Mononuclear cell (primary cell): ENCODE results near the gene ZIM2. TPM values are rescaled to one million over a fixed set of nuclear protein-coding genes. Genes with fewer than 3 reads are reported as not detected.
"Not testable (repeated sequence)": the region's sequence is repeated elsewhere in the genome, so short reads cannot be mapped to it uniquely, and the experiment has no call there.

Source experiments
- H3K27me3 ChIP-seq: 2 replicates; pipeline ENCODE4 v1.6.0; 2011; ENCODE audit warnings: low read length, control low read depth; ENCODE audit not compliant: insufficient read depth
- H3K4me1 ChIP-seq: 2 replicates; pipeline ENCODE4 v1.5.1; 2011; ENCODE audit warnings: mild to moderate bottlenecking, low read length, control low read depth; ENCODE audit not compliant: insufficient read depth
- H3K4me3 ChIP-seq: 2 replicates; pipeline ENCODE4 v1.5.1; 2011; ENCODE audit warnings: mild to moderate bottlenecking, low read length, moderate library complexity
- H3K9me3 ChIP-seq: 2 replicates; pipeline ENCODE4 v1.5.1; 2011; ENCODE audit warnings: low read depth, mild to moderate bottlenecking, control low read depth, low read length
- total RNA-seq: library from RNA; depleted of rRNA; stranded (reverse); fragments of >200 nt; gene quantifications from one replicate; pipeline ENCODE4 v1.2.3, GENCODE V29; 2012

Gene ZIM2
- total RNA-seq, 1 donor: not detected

- Histone ChIP-seq H3K27me3 (peaks cover 2% of the 10 kb centered on the region), H3K4me3 (no peak overlapping the region), H3K9me3 (peaks cover 22% of the 10 kb centered on the region), H3K4me1 (no peaks in the 10 kb centered on the region)
Measured at GRCh38 chr19:56858026-56858425, 17.5 kb upstream of the ZIM2 start.

GRCh38 chr19:56856822-56857221 lies 16.3 kb upstream of the ZIM2 start:
- Histone ChIP-seq H3K4me1 (no peaks in the 10 kb centered on the region), H3K9me3 (peaks cover 22% of the 10 kb centered on the region), H3K4me3 (no peak overlapping the region), H3K27me3 (peaks cover 2% of the 10 kb centered on the region)

GRCh38 chr19:56852361-56852760 lies 11.8 kb upstream of the ZIM2 start:
- H3K4me1 ChIP-seq, H3K27me3 ChIP-seq, H3K4me3 ChIP-seq: not testable (repeated sequence)
- H3K9me3 ChIP-seq: peaks cover 18% of the 10 kb centered on the region

- no peak overlapping the region for H3K4me3 ChIP-seq
- no peaks in the 10 kb centered on the region for H3K27me3 ChIP-seq
- H3K9me3 ChIP-seq: peaks cover 8% of the 10 kb centered on the region
- no peaks in the 10 kb centered on the region for H3K4me1 ChIP-seq
Measured at GRCh38 chr19:56848166-56848565, 7.6 kb upstream of the ZIM2 start.

- H3K27me3 ChIP-seq: peaks cover 21% of the 10 kb centered on the region
- H3K9me3 ChIP-seq: no peaks in the 10 kb centered on the region
- peaks cover 5% of the 10 kb centered on the region for H3K4me1 ChIP-seq
- no peak overlapping the region for H3K4me3 ChIP-seq
Measured at GRCh38 chr19:56842412-56842811, 1.9 kb upstream of the ZIM2 start.

GRCh38 chr19:56841193-56841543 lies 642 bp upstream of the ZIM2 start:
- Histone ChIP-seq H3K4me3 (no peak overlapping the region), H3K27me3 (peaks cover 21% of the 10 kb centered on the region), H3K4me1 (peaks cover 5% of the 10 kb centered on the region), H3K9me3 (no peaks in the 10 kb centered on the region)

GRCh38 chr19:56839652-56840450 lies 675 bp downstream of the ZIM2 start:
- Histone ChIP-seq H3K4me3 (no peak overlapping the region), H3K9me3 (no peaks in the 10 kb centered on the region), H3K27me3 (peaks cover 21% of the 10 kb centered on the region), H3K4me1 (peaks cover 5% of the 10 kb centered on the region)

- Histone ChIP-seq H3K9me3 (no peaks in the 10 kb centered on the region), H3K4me1 (peaks cover 5% of the 10 kb centered on the region), H3K27me3 (peaks cover 21% of the 10 kb centered on the region), H3K4me3 (no peak overlapping the region)
Measured at GRCh38 chr19:56838909-56839651, 1.4 kb downstream of the ZIM2 start.

- Histone ChIP-seq H3K27me3 (peaks cover 21% of the 10 kb centered on the region), H3K9me3 (no peaks in the 10 kb centered on the region), H3K4me1 (peaks cover 5% of the 10 kb centered on the region), H3K4me3 (no peak overlapping the region)
Measured at GRCh38 chr19:56838024-56838908, 2.3 kb downstream of the ZIM2 start.

GRCh38 chr19:56837492-56838023 lies 3.0 kb downstream of the ZIM2 start:
- peaks cover 5% of the 10 kb centered on the region for H3K4me1 ChIP-seq
- no peak overlapping the region for H3K4me3 ChIP-seq
- no peaks in the 10 kb centered on the region for H3K9me3 ChIP-seq
- peaks cover 19% of the 10 kb centered on the region for H3K27me3 ChIP-seq

GRCh38 chr19:56837004-56837403 lies 3.5 kb downstream of the ZIM2 start:
- peaks cover 5% of the 10 kb centered on the region for H3K4me1 ChIP-seq
- H3K27me3 ChIP-seq: peaks cover 14% of the 10 kb centered on the region
- H3K9me3 ChIP-seq: no peaks in the 10 kb centered on the region
- no peak overlapping the region for H3K4me3 ChIP-seq

GRCh38 chr19:56836059-56836458 lies 4.5 kb downstream of the ZIM2 start:
- Histone ChIP-seq H3K9me3 (no peaks in the 10 kb centered on the region), H3K4me1 (peaks cover 5% of the 10 kb centered on the region), H3K4me3 (no peak overlapping the region), H3K27me3 (peaks cover 5% of the 10 kb centered on the region)

GRCh38 chr19:56835401-56835800 lies 5.1 kb downstream of the ZIM2 start:
- H3K9me3 ChIP-seq: no peaks in the 10 kb centered on the region
- peaks cover 2% of the 10 kb centered on the region for H3K27me3 ChIP-seq
- H3K4me1 ChIP-seq: peaks cover 5% of the 10 kb centered on the region
- H3K4me3 ChIP-seq: no peak overlapping the region

- peaks cover 5% of the 10 kb centered on the region for H3K4me1 ChIP-seq
- H3K27me3 ChIP-seq: no peaks in the 10 kb centered on the region
- no peak overlapping the region for H3K4me3 ChIP-seq
- H3K9me3 ChIP-seq: no peaks in the 10 kb centered on the region
Measured at GRCh38 chr19:56834564-56835375, 5.8 kb downstream of the ZIM2 start.
